NOMO-1 treated with dmso at 0.1 percent for 144 hours (cell line): ENCODE measurements around the gene CENPB.

Experiments
- DNase-seq: peaks from one replicate; lab custom pipeline; 2025; ENCODE audit not compliant: unreplicated experiment; lab: John Stamatoyannopoulos, UW

CENPB gene

GRCh38 chr20:3812259-3812681, 25.7 kb upstream of the CENPB start:
- DNase-seq, result no peak

GRCh38 chr20:3811467-3812258, 25.1 kb upstream of the CENPB start:
- peak; percentile 92 for DNase-seq

GRCh38 chr20:3808544-3808943, 22.0 kb upstream of the CENPB start:
- no peak for DNase-seq

GRCh38 chr20:3804781-3805180, 18.2 kb upstream of the CENPB start:
- no peak for DNase-seq

GRCh38 chr20:3804254-3804751, 17.8 kb upstream of the CENPB start:
- peak; percentile 28 for DNase-seq

GRCh38 chr20:3803854-3804253, 17.3 kb upstream of the CENPB start:
- no peak for DNase-seq

- DNase-seq, result no peak
These were observed 16.7 kb upstream of the CENPB start for GRCh38 chr20:3803289-3803688.

- DNase-seq, result no peak
These were observed 16.1 kb upstream of the CENPB start for GRCh38 chr20:3802524-3803239.

GRCh38 chr20:3801846-3802245, 15.3 kb upstream of the CENPB start:
- no peak for DNase-seq

GRCh38 chr20:3801299-3801698, 14.8 kb upstream of the CENPB start:
- no peak for DNase-seq

GRCh38 chr20:3800878-3801260, 14.3 kb upstream of the CENPB start:
- DNase-seq, result no peak

GRCh38 chr20:3800256-3800877, 13.8 kb upstream of the CENPB start:
- DNase-seq, result no peak

- DNase-seq, result no peak
These were observed 12.3 kb upstream of the CENPB start for GRCh38 chr20:3798908-3799248.

- no peak for DNase-seq
These were observed 11.8 kb upstream of the CENPB start for GRCh38 chr20:3798373-3798768.

- DNase-seq, result no peak
These were observed 11.2 kb upstream of the CENPB start for GRCh38 chr20:3797592-3798372.

- no peak for DNase-seq
These were observed 10.6 kb upstream of the CENPB start for GRCh38 chr20:3797226-3797545.

GRCh38 chr20:3796477-3797225, 10.1 kb upstream of the CENPB start:
- no peak for DNase-seq

GRCh38 chr20:3795511-3796468, 9.2 kb upstream of the CENPB start, which contains the start of gene CDC25B:
Gene CDC25B (plus strand): TSS chr20:3796310. CDS start chr20:3796532, 222 bp downstream.
- DNase-seq, result peak; percentile 71

- no peak for DNase-seq
These were observed 8.3 kb upstream of the CENPB start for GRCh38 chr20:3794701-3795420.
